ENCODE results near the gene TNFRSF8. TPM values are rescaled to one million over a fixed set of nuclear protein-coding genes. Genes with fewer than 3 reads are reported as not detected.
"Not testable (repeated sequence)": the region's sequence is repeated elsewhere in the genome, so short reads cannot be mapped to it uniquely, and the experiment has no call there.

TNFRSF8 gene
- total RNA-seq, 4 donors from 2014 or later = 0.18 to 1.2 (median 0.76) TPM; not detected in 1

GRCh38 chr1:12102066-12102465 lies 39.0 kb downstream of the TNFRSF8 start:
- intact Hi-C loops (cut with DNase I) = no loop called here
- no peaks in the 10 kb centered on the region for H3K9me3 ChIP-seq
- no peaks in the 10 kb centered on the region for H3K36me3 ChIP-seq
- H3K4me3 ChIP-seq = no peak overlapping the region
- 90 to 94% methylated on average over 8 to 10 of the region's 10 CpGs for WGBS, 2 donors
- no peak overlapping the region for H3K27ac ChIP-seq
- H3K4me1 ChIP-seq = no peaks in the 10 kb centered on the region
- H3K27me3 ChIP-seq = peaks cover 0 to 30% (median 0%) of the 10 kb centered on the region in 4 donors
- TF ChIP-seq CTCF (IDR thresholded peaks at IDR 0.05) (no peak), POLR2A (IDR thresholded peaks at IDR 0.05) (no peak)
- no peak for DNase-seq

GRCh38 chr1:12104417-12104816 lies 41.3 kb downstream of the TNFRSF8 start:
- no peaks in the 10 kb centered on the region for H3K4me1 ChIP-seq
- intact Hi-C loops (cut with DNase I) = no loop called here
- H3K27me3 ChIP-seq = peaks cover 0 to 37% (median 0%) of the 10 kb centered on the region in 4 donors
- no peak overlapping the region for H3K27ac ChIP-seq
- TF ChIP-seq POLR2A (IDR thresholded peaks at IDR 0.05) = no peak
- no peak for TF ChIP-seq CTCF (IDR thresholded peaks at IDR 0.05)
- H3K9me3 ChIP-seq = no peaks in the 10 kb centered on the region
- H3K4me3 ChIP-seq = no peak overlapping the region
- H3K36me3 ChIP-seq = no peaks in the 10 kb centered on the region
- DNase-seq = no peak
- WGBS, 2 donors = 73 to 85% methylated on average over 13 of the region's 13 CpGs

GRCh38 chr1:12106153-12106552 lies 43.0 kb downstream of the TNFRSF8 start:
- Histone ChIP-seq H3K4me1 (no peaks in the 10 kb centered on the region), H3K36me3 (no peaks in the 10 kb centered on the region), H3K27ac (no peak overlapping the region), H3K4me3 (no peak overlapping the region), H3K27me3 (peaks cover 0 to 41% (median 0%) of the 10 kb centered on the region in 4 donors), H3K9me3 (no peaks in the 10 kb centered on the region)
- no peak for TF ChIP-seq CTCF (IDR thresholded peaks at IDR 0.05)
- TF ChIP-seq POLR2A (IDR thresholded peaks at IDR 0.05) = no peak
- intact Hi-C loops (cut with DNase I) = no loop called here
- no peak for DNase-seq
- WGBS, 2 donors = 67 to 71% methylated on average over 5 of the region's 5 CpGs

- intact Hi-C loops (cut with DNase I); H3K4me3 ChIP-seq: not testable (repeated sequence)
Measured at GRCh38 chr1:12106861-12107260, 43.8 kb downstream of the TNFRSF8 start.

GRCh38 chr1:12107718-12108117 lies 44.6 kb downstream of the TNFRSF8 start:
- no peak for DNase-seq
- Histone ChIP-seq H3K4me1 (no peaks in the 10 kb centered on the region), H3K27me3 (peaks cover 0 to 45% (median 0%) of the 10 kb centered on the region in 4 donors), H3K4me3 (no peak overlapping the region), H3K9me3 (no peaks in the 10 kb centered on the region), H3K27ac (no peak overlapping the region), H3K36me3 (no peaks in the 10 kb centered on the region)
- TF ChIP-seq POLR2A (IDR thresholded peaks at IDR 0.05) (no peak), CTCF (IDR thresholded peaks at IDR 0.05) (no peak)
- 80 to 86% methylated on average over 11 to 13 of the region's 13 CpGs for WGBS, 2 donors
- intact Hi-C loops (cut with DNase I) = no loop called here

More at GRCh38 chr1:12106861-12107260, 43.8 kb downstream of the TNFRSF8 start:
- peaks cover 0 to 45% (median 0%) of the 10 kb centered on the region in 4 donors for H3K27me3 ChIP-seq
- peak in 1 of 6 experiments; percentile 10 for TF ChIP-seq CTCF (IDR thresholded peaks at IDR 0.05)
- not testable (repeated sequence) for H3K4me1 ChIP-seq, H3K36me3 ChIP-seq, H3K9me3 ChIP-seq, DNase-seq, H3K27ac ChIP-seq
- 65 to 100% methylated on average over 2 to 4 of the region's 9 CpGs for whole genome bisulfite sequencing, 2 donors

Data from esophagus squamous epithelium (tissue), 5 donors.